Common myeloid progenitor, CD34-positive (primary cell): ENCODE data around the gene NFE2.

Source experiments
- CTCF ChIA-PET: fragments of 350-600 bp; sonication (Branson Sonifier 250); formaldehyde crosslinking; loops from one replicate; lab custom pipeline; 2021; ENCODE audit warnings: antibody characterized with exemption; lab: Charles Lee
- POLR2A ChIA-PET: fragments of 350-600 bp; sonication (Branson Sonifier 250); formaldehyde crosslinking; loops from one replicate; lab custom pipeline; 2021; ENCODE audit warnings: antibody characterized with exemption; lab: Charles Lee
- DNase-seq, 3 donors: peaks; one replicate each; pipeline versions ENCODE4 v3.0.0 to v3.0.0-alpha.2; 2013
- H3K27ac ChIP-seq, 2 experiments: 1 replicate in 1 of 2; 2 replicates in 1 of 2; pipeline ENCODE4 v1.7.0; 2013; ENCODE audit warnings: inconsistent platforms in 2 of 2, low read length in 2 of 2, mild to moderate bottlenecking in 2 of 2, low read depth in 1 of 2, moderate library complexity in 1 of 2; ENCODE audit not compliant: severe bottlenecking in 2 of 2, insufficient read depth in 1 of 2, poor library complexity in 1 of 2
- H3K27me3 ChIP-seq, 5 experiments: replicated peaks in 2 of 5; 1 replicate in 3 of 5; 2 replicates in 2 of 5; pipeline versions ENCODE4 v1.6.1 to v1.7.0; 2013; ENCODE audit warnings: low read length in 4 of 5, mild to moderate bottlenecking in 2 of 5, moderate library complexity in 2 of 5, inconsistent platforms in 1 of 5; ENCODE audit not compliant: insufficient read depth in 5 of 5, control insufficient read depth in 4 of 5
- H3K36me3 ChIP-seq, 4 experiments: 1 replicate in 2 of 4; 2 replicates in 2 of 4; pipeline versions ENCODE4 v1.6.1 to v1.7.0; 2013; ENCODE audit warnings: low read length in 3 of 4, control low read depth in 1 of 4, mild to moderate bottlenecking in 1 of 4; ENCODE audit not compliant: control insufficient read depth in 4 of 4, insufficient read depth in 4 of 4
- H3K4me1 ChIP-seq, 4 experiments: 1 replicate in 3 of 4; 2 replicates in 1 of 4; pipeline versions ENCODE4 v1.6.1 to v1.7.1; 2013; ENCODE audit warnings: low read length in 3 of 4, mild to moderate bottlenecking in 3 of 4, control low read depth in 1 of 4, inconsistent platforms in 1 of 4, moderate library complexity in 1 of 4; ENCODE audit not compliant: control insufficient read depth in 4 of 4, insufficient read depth in 4 of 4; ENCODE audit errors: control extremely low read depth in 1 of 4
- H3K4me3 ChIP-seq, 7 experiments: 1 replicate in 4 of 7; 2 replicates in 3 of 7; pipeline versions ENCODE4 v1.5.1 to v1.7.0; 2013; ENCODE audit warnings: mild to moderate bottlenecking in 7 of 7, low read length in 6 of 7, moderate library complexity in 6 of 7, inconsistent platforms in 2 of 7, low read depth in 2 of 7, control low read depth in 1 of 7; ENCODE audit not compliant: insufficient read depth in 4 of 7, control insufficient read depth in 1 of 7; ENCODE audit errors: extremely low read depth in 1 of 7
- H3K9me3 ChIP-seq, 5 experiments: 1 replicate in 4 of 5; 2 replicates in 1 of 5; pipeline versions ENCODE4 v1.6.1 to v1.7.1; 2013; ENCODE audit warnings: low read length in 4 of 5, mild to moderate bottlenecking in 2 of 5, inconsistent platforms in 1 of 5, low read depth in 1 of 5, moderate library complexity in 1 of 5; ENCODE audit not compliant: control insufficient read depth in 4 of 5, insufficient read depth in 2 of 5; ENCODE audit errors: control extremely low read depth in 1 of 5
- WGBS: methylation state at CpG from one replicate; pipeline ENCODE4 v1.1.5; 2013; ENCODE audit not compliant: insufficient coverage; 5-methylcytosine and 5-hydroxymethylcytosine counted together

NFE2 gene

DNA sequence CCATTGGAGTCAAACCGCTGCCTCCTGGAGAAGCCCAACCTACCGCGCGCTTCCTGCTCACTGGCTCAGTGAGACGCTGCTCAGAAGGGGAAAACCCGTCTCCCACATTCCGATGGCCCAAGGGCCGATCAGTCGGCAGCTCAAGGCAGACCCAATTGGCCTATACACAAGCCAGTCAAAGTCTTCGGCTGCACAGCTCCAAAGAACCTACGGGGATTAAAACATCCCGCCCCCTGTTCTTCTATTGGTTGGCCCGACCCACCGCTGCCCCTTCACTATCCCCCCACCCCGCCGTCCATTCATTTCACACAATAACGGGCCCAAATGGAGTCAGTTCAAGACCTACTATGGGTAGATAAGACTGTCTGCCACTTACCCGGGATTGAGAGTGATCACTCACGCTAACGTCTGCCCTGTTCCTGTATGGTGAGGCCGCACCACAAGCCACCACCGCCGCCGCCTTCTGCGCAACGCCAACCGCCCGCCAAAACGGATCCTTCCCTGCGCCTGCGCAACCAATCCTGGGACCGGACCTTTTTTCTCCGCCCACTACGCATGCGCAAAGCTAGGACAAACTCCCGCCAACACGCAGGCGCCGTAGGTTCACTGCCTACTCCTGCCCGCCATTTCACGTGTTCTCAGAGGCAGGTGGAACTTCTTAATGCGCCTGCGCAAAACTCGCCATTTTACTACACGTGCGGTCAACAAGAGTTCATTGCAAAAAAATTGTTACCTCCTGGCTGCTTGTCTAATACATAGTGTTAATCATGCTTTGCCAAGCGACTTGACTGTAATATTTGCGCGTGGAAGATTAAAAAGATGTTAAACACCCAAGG, 21.0 kb downstream of the NFE2 start, which contains the start of gene CBX5:
CBX5 (minus strand) TSS at position 491 of the 836 bp plus-strand sequence. CDS start 22,472 bp downstream, outside the sequence.
- Histone ChIP-seq H3K4me3 (peak within 1 kb of the TSS; percentile 71 to 99 (median 96)), H3K9me3 (no peaks in the 10 kb centered on the region), H3K27me3 (no peaks in the 10 kb centered on the region), H3K36me3 (peaks cover 8 to 44% (median 27%) of the 10 kb centered on the region in 4 experiments), H3K27ac (peak within 1 kb of the TSS; percentile 99), H3K4me1 (peaks cover 39 to 70% (median 46%) of the 10 kb centered on the region in 4 experiments)
- POLR2A ChIA-PET = interaction anchor here (0.6 to 3.1 kb wide), 19 partner anchors 10 to 1458 kb away, joined by 3 to 18 read pairs (median 4); partner anchors contain the start of genes COPZ1 and NFE2
- WGBS = 0% methylated on average over 49 of the region's 49 CpGs
- CTCF ChIA-PET = interaction anchor here (0.6 to 2.7 kb wide), 9 partner anchors 9 to 100 kb away, joined by 3 to 18 read pairs (median 5); partner anchors contain the start of gene COPZ1
- DNase-seq = peak; percentile 98 to 99 (median 99)

DNA sequence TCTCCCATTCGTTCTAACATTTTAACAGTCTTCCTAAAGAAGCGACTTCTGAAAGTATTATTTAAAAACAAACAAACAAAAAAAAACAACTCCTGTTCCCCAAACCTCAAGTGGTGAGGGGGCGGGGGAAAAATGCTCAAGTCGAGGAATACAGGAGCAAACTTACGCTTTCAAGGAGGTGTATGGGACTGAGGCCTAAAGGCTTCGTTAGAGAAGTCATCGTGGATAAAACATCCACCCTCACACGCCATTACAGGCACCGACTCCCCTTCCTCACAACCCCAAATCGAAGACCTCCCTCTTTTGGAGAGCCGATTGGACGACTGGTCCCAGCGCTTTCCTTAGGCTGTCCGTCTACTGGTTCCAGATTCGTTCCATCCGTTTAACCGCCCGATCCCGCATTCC, 21.6 kb downstream of the NFE2 start:
- H3K9me3 ChIP-seq = no peaks in the 10 kb centered on the region
- H3K36me3 ChIP-seq = peaks cover 8 to 42% (median 25%) of the 10 kb centered on the region in 4 experiments
- peaks cover 39 to 66% (median 44%) of the 10 kb centered on the region in 4 experiments for H3K4me1 ChIP-seq
- H3K4me3 ChIP-seq = peak overlapping the region; percentile 71 to 97 (median 90)
- no peak for DNase-seq
- 0% methylated on average over 16 of the region's 19 CpGs for WGBS
- ChIA-PET POLR2A (interaction anchor here (1.1 to 3.1 kb wide), 5 partner anchors 13 to 80 kb away, joined by 3 to 18 read pairs (median 5); no protein-coding TSS in a partner anchor), CTCF (interaction anchor here (0.6 to 2.7 kb wide), 8 partner anchors 9 to 100 kb away, joined by 3 to 18 read pairs (median 4); no protein-coding TSS in a partner anchor)
- H3K27ac ChIP-seq = peak overlapping the region; percentile 99
- H3K27me3 ChIP-seq = no peaks in the 10 kb centered on the region

DNA sequence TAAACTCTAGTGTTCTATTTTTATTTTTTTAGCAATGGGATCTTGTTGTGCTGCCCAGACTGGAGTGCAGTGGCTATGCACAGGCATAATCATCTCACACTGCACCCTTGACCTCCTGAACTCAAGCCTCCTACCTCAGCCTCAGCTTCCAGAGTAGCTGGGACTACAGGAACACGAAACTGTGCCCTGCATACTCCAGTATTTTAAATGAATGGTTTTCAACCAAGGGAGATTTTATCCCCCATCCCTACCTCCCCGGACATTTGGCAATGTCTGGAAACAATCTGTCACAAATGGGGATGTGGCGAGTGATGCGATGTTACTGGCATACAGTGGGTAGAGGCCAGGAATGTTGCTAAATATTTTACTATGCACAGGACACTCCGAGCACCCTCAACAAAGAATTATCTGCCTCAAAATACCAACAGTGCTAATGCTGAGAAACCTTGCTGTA, 23.0 kb downstream of the NFE2 start:
- POLR2A ChIA-PET = no interaction called here

DNA sequence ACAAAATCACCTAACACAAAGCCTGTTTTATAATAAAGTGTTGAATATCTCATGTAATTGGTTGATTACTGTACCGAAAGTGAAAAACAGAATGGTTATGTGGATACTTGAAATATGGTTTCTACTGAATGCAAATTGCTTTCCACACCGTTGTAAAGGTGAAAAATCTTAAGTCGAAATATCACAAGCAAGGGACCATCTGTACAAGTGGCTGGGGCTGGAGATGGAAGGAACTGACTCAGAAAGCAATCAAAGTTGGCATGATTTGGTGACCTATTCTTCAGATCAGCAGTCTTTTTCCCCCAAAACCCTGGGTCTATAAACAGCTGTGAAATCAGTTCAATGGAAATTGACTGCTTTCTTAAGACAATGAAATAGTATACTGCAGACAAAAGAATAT, 24.4 kb downstream of the NFE2 start:
- H3K36me3 ChIP-seq = peaks cover 4 to 30% (median 12%) of the 10 kb centered on the region in 4 experiments
- DNase-seq = no peak
- CTCF ChIA-PET = interaction anchor here (1.5 kb wide), 1 partner anchor 24 kb away, joined by 4 read pairs; no protein-coding TSS in a partner anchor
- H3K4me3 ChIP-seq = no peak overlapping the region
- 100% methylated on average over 2 of the region's 3 CpGs for WGBS
- peaks cover 14 to 37% (median 22%) of the 10 kb centered on the region in 4 experiments for H3K4me1 ChIP-seq
- POLR2A ChIA-PET = interaction anchor here (0.6 kb wide), 1 partner anchor 10 kb away, joined by 3 read pairs; no protein-coding TSS in a partner anchor
- H3K27ac ChIP-seq = no peak overlapping the region
- no peaks in the 10 kb centered on the region for H3K9me3 ChIP-seq
- H3K27me3 ChIP-seq = no peaks in the 10 kb centered on the region

More for the DNA sequence above, 23.0 kb downstream of the NFE2 start:
- CTCF ChIA-PET = interaction anchor here (1.0 kb wide), 2 partner anchors 8 to 118 kb away, joined by 3 read pairs; no protein-coding TSS in a partner anchor
- H3K36me3 ChIP-seq = peaks cover 7 to 41% (median 18%) of the 10 kb centered on the region in 4 experiments
- H3K9me3 ChIP-seq = no peaks in the 10 kb centered on the region
- WGBS = no CpG with 5 or more reads among the region's 5 CpGs
- peaks cover 28 to 52% (median 31%) of the 10 kb centered on the region in 4 experiments for H3K4me1 ChIP-seq
- DNase-seq = no peak
- peak overlapping the region; percentile 99 for H3K27ac ChIP-seq
- H3K4me3 ChIP-seq = peak overlapping the region in 6 of 7 experiments; percentile 88 to 97 (median 91)
- H3K27me3 ChIP-seq = no peaks in the 10 kb centered on the region

DNA sequence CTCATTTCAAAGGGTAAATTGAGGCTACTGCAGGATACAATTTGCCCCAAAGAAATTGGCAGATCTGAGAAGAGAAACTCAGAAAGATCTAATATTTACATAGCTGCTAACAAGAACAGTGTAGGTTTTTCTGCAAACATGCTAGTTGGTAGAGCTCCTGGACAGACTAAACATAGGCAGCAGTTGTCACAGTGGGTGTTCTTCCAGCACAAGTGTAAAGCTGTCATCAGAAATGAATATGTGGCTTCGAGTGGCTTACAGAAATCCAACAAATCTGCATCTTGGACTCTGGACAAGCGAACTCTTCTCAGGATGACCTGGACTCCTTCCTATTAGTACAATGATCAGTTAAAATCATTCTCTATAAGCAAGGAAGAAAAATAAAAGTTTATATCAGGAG, 26.8 kb downstream of the NFE2 start:
- H3K27ac ChIP-seq = no peak overlapping the region
- H3K9me3 ChIP-seq = no peaks in the 10 kb centered on the region
- WGBS = no CpG with 5 or more reads among the region's 2 CpGs
- no peaks in the 10 kb centered on the region for H3K27me3 ChIP-seq
- H3K36me3 ChIP-seq = peaks cover 3 to 26% (median 11%) of the 10 kb centered on the region in 4 experiments
- DNase-seq = no peak
- POLR2A ChIA-PET = no interaction called here
- peaks cover 12 to 26% (median 21%) of the 10 kb centered on the region in 4 experiments for H3K4me1 ChIP-seq
- CTCF ChIA-PET = interaction anchor here (0.6 to 1.8 kb wide), 4 partner anchors 9 to 166 kb away, joined by 3 to 5 read pairs (median 4); no protein-coding TSS in a partner anchor
- no peak overlapping the region for H3K4me3 ChIP-seq

DNA sequence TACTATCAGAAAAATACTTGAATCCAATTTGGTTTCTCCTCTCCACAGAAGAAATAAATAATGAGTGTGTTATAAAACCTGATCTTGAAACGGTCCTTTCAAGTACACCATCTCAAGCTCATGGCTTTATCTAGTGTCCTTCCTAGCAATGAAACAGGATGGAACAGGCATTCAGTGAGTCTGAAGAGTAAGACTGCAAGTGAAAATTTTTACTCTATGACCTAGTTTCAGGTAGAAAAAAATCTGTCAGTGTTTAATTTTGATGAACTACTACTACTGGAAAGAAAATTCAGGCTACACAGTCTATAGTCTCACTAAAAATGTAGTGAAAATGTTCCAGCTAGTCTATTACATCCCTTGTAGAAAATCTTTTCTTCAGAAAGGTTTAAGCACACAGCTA, 28.6 kb downstream of the NFE2 start:
- Histone ChIP-seq H3K4me3 (no peak overlapping the region), H3K36me3 (peaks cover 3 to 24% (median 10%) of the 10 kb centered on the region in 4 experiments), H3K9me3 (no peaks in the 10 kb centered on the region), H3K4me1 (peaks cover 0 to 12% (median 5%) of the 10 kb centered on the region in 4 experiments), H3K27me3 (no peaks in the 10 kb centered on the region), H3K27ac (no peak overlapping the region)
- POLR2A ChIA-PET = no interaction called here
- WGBS = no CpG with 5 or more reads among the region's 1 CpG
- CTCF ChIA-PET = interaction anchor here (1.2 to 2.4 kb wide), 4 partner anchors 9 to 31 kb away, joined by 3 to 10 read pairs (median 5); no protein-coding TSS in a partner anchor
- DNase-seq = no peak
